ENCODE measurements around the gene CEP57. TPM values are rescaled to one million over a fixed set of nuclear protein-coding genes. Genes with fewer than 3 reads are reported as not detected.

CEP57 gene
- total RNA-seq, 1 experiment from 2014 or later: 79.8 TPM

Other genes starting within 250 kb of the CEP57 start
- gene FAM76B, start 716 bp upstream of the CEP57 start, total RNA-seq (2021): 32.6 and 34.2 TPM in 2 replicates
- 52.4 and 58.6 TPM in 2 replicates for gene MTMR2, start 133.6 kb downstream of the CEP57 start, total RNA-seq (2021)

All from A673 (cell line).